Mononuclear cell (primary cell): Measurements from ENCODE around the gene SKAP1. TPM values are rescaled to one million over a fixed set of nuclear protein-coding genes. Genes with fewer than 3 reads are reported as not detected.

Experiments
- H3K27me3 ChIP-seq: 2 replicates; pipeline ENCODE4 v1.6.0; 2011; ENCODE audit warnings: low read length, control low read depth; ENCODE audit not compliant: insufficient read depth
- H3K4me1 ChIP-seq: 2 replicates; pipeline ENCODE4 v1.5.1; 2011; ENCODE audit warnings: mild to moderate bottlenecking, low read length, control low read depth; ENCODE audit not compliant: insufficient read depth
- H3K4me3 ChIP-seq: 2 replicates; pipeline ENCODE4 v1.5.1; 2011; ENCODE audit warnings: mild to moderate bottlenecking, low read length, moderate library complexity
- H3K9me3 ChIP-seq: 2 replicates; pipeline ENCODE4 v1.5.1; 2011; ENCODE audit warnings: low read depth, mild to moderate bottlenecking, control low read depth, low read length
- total RNA-seq: library from RNA; depleted of rRNA; stranded (reverse); fragments of >200 nt; gene quantifications from one replicate; pipeline ENCODE4 v1.2.3, GENCODE V29; 2012

SKAP1 gene
- total RNA-seq = 40.1 TPM

DNA sequence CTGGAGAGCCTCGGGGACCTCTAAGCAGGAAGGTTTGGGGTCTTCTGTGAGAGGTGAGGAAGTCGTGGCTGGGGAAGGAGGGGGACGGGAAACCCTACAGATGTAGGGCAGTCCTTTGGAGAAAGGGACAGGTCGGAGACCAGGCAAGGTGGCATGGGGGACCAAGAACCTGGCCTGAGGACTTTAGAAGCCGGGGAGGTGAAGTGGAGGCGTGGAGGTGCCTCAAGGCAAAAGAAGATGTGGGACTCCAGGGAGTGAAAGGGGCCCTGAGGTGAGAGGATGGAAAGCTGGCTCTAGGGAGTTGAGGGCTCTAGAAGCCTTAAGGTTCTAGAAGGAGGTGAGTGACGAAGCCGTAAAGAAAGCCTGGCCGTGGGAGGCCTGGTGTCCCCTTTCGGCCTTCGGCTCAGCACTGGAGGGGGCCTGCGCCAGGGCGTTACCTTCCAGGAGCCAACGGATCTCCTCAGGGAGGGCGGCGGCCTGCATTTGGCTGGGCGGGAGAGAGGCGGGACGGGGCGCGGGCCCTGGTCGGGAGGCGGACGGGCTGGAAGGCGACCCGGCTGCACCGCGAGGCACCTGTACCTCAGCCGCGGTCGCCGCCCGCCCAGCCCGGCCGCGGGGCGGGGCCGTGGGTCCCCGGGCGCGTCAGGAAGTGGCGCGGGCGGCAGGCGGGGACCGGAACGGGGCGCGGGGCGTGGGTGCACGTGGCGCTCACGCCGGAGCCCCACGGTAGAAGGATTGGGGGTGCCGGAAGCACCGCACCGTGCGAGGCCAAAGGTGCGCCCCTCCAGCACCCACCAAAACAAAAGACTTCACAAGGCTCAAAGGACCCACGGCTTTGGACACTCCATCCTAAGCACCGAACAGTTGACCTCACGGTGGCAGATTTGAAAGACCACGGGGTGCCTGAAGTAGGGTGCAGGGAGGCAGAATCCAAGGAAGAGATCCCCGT, at the start of gene SKAP1:
SKAP1 (minus strand) TSS at position 577 of the 949 bp plus-strand sequence.
- Histone ChIP-seq H3K4me1 (peaks cover 36% of the 10 kb centered on the region), H3K9me3 (no peaks in the 10 kb centered on the region), H3K4me3 (peak within 1 kb of the TSS; percentile 64), H3K27me3 (peaks cover 36% of the 10 kb centered on the region)

GRCh38 chr17:48479014-48479402, 49.0 kb upstream of the SKAP1 start:
- Histone ChIP-seq H3K4me1 (peaks cover 17% of the 10 kb centered on the region), H3K9me3 (no peaks in the 10 kb centered on the region), H3K27me3 (no peaks in the 10 kb centered on the region), H3K4me3 (no peak overlapping the region)

- Histone ChIP-seq H3K4me1 (peaks cover 11% of the 10 kb centered on the region), H3K27me3 (no peaks in the 10 kb centered on the region), H3K4me3 (no peak overlapping the region), H3K9me3 (no peaks in the 10 kb centered on the region)
Measured at GRCh38 chr17:48478224-48479013, 48.4 kb upstream of the SKAP1 start.

GRCh38 chr17:48477221-48477620, 47.2 kb upstream of the SKAP1 start:
- no peaks in the 10 kb centered on the region for H3K9me3 ChIP-seq
- H3K27me3 ChIP-seq = no peaks in the 10 kb centered on the region
- peaks cover 12% of the 10 kb centered on the region for H3K4me1 ChIP-seq
- H3K4me3 ChIP-seq = no peak overlapping the region

- Histone ChIP-seq H3K27me3 (no peaks in the 10 kb centered on the region), H3K4me1 (peaks cover 8% of the 10 kb centered on the region), H3K4me3 (no peak overlapping the region), H3K9me3 (no peaks in the 10 kb centered on the region)
Measured at GRCh38 chr17:48472411-48473281, 42.6 kb upstream of the SKAP1 start.

GRCh38 chr17:48471817-48472410, 41.9 kb upstream of the SKAP1 start:
- H3K27me3 ChIP-seq = no peaks in the 10 kb centered on the region
- H3K9me3 ChIP-seq = no peaks in the 10 kb centered on the region
- peaks cover 7% of the 10 kb centered on the region for H3K4me1 ChIP-seq
- H3K4me3 ChIP-seq = no peak overlapping the region

DNA sequence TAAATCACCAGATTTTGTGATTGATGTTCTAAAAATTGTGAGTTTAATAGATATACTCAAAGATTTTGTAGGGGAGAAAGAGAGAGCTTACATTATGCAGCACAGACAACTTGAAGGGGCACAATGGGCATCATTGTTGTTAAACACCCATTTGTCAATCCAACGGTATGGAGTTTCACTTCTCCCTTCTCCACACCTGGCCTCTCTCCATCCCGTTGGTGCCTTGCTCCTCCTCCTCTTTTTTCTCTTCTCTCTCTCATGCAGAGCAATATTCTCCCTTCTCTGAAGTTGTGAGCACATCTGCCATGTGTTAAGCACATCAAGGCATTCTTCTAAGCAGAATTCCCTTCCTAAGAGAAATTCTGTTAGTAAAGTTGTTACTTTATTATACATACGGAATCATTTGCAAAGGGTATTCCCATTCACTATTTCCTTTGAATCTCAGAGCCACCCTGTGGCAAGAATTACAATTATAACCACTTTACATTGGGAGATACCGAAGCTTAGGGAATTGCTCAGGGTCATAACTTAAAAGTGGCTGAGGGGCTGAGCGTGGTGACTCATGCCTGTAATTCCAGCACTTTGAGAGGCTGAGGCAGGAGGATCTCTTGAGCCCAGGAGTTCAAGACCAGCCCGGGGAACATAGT, 40.5 kb upstream of the SKAP1 start:
- Histone ChIP-seq H3K4me3 (no peak overlapping the region), H3K27me3 (no peaks in the 10 kb centered on the region), H3K9me3 (no peaks in the 10 kb centered on the region), H3K4me1 (peaks cover 7% of the 10 kb centered on the region)

DNA sequence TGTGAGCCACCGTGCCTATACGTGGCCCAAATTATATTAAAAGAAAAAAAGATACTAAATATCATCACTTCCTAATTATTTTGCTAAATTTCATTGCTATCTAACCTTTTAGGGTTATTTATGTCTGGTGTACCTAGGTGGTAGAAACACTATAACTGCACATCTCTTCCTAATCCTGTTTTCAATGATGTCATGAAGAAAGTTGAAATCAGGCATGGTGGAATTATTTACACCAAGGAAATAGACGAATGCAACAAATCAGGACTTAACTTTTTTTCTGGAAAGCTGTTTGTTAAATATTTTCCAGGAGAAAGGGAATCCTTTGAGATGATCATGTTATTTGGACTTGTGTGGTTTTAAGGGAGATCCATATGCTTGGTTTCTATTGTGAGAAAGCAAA, 39.2 kb upstream of the SKAP1 start:
- Histone ChIP-seq H3K9me3 (no peaks in the 10 kb centered on the region), H3K4me3 (no peak overlapping the region), H3K4me1 (peaks cover 7% of the 10 kb centered on the region), H3K27me3 (no peaks in the 10 kb centered on the region)

DNA sequence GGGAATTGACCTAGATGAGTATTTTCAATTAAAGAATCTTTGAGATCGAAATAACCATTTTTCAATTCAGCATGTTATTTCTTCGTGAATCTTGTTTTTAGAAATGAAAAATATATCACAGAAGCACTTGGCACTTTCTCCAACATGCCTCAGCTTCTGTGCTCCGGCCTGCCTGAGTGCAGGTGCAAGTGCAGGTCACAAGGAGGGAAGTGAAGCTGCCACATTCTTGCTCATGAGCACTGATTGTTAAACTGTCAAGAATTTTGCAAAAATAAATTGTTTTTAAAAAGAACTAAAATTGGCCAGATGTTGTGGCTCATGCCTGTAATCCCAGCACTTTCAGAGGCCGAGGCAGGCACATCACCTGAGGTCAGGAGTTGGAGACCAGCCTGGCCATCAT, 38.3 kb upstream of the SKAP1 start:
- Histone ChIP-seq H3K4me1 (peaks cover 7% of the 10 kb centered on the region), H3K9me3 (no peaks in the 10 kb centered on the region), H3K27me3 (no peaks in the 10 kb centered on the region), H3K4me3 (no peak overlapping the region)

- Histone ChIP-seq H3K9me3 (no peaks in the 10 kb centered on the region), H3K4me1 (no peaks in the 10 kb centered on the region), H3K4me3 (no peak overlapping the region), H3K27me3 (peaks cover 2% of the 10 kb centered on the region)
Measured at GRCh38 chr17:48465884-48466283, 35.9 kb upstream of the SKAP1 start.

DNA sequence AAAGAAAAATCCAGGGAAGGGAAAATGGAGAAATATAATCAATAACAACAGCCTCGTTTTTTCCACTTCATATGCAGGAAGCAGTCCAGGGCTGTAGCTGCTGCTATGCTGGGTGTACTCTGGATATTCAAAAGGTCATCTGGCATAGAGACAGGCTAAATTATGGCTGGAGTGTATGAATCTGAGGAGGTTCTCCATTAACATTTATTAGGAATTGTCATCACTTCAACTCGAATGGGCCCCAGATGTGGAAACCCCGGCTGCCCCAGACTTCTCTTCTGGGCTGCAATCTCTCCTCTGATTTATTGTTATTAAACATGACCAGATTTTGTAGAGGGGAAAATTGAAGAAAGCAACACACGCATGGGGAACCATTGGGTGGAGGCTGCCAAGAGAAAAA, 33.5 kb upstream of the SKAP1 start:
- H3K4me1 ChIP-seq = no peaks in the 10 kb centered on the region
- H3K9me3 ChIP-seq = no peaks in the 10 kb centered on the region
- H3K4me3 ChIP-seq = no peak overlapping the region
- peaks cover 2% of the 10 kb centered on the region for H3K27me3 ChIP-seq

DNA sequence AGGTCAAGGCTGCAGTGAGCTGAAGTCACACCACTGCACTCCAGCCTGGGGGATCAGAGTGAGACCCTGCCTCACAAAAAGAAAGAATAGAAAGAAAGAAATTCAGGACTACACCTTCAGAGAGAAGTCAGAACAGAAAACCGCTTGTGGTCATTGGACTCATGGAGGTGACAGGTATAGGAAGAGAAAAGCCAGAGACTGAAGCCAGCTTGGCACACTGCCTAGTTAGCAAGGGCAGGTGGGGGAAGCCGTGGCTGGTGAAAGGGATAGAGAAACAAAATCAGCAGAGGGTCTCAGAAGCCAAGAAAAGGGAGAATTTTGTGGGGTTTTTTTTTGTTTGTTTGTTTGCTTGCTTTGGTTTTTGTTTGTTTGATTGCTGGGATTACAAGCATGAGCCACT, 32.9 kb upstream of the SKAP1 start:
- peaks cover 2% of the 10 kb centered on the region for H3K27me3 ChIP-seq
- H3K9me3 ChIP-seq = no peaks in the 10 kb centered on the region
- H3K4me3 ChIP-seq = no peak overlapping the region
- no peaks in the 10 kb centered on the region for H3K4me1 ChIP-seq

DNA sequence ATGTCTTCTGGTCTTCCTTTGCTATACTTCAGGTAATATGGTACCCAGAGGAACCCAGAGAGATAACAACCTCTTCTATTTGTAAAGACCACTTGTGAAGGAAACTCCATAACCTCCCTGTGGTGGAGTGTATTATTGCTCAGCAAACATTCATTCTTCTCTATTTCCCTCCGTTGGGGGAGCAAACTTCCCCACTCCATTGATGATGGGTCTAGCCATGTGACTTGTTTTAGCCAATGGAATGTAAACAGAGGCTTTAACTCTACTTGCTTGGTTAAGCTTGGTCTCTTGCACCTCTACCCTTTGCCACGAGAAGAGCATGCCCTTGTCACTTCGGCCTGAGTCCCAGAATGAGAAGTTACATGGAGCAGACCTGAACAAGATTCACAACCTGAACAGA, 30.0 kb upstream of the SKAP1 start:
- Histone ChIP-seq H3K9me3 (no peaks in the 10 kb centered on the region), H3K4me3 (no peak overlapping the region), H3K27me3 (peaks cover 2% of the 10 kb centered on the region), H3K4me1 (peaks cover 26% of the 10 kb centered on the region)
